DMS114 treated with DMSO at 0.1 percent for 48 hours (cell line): ENCODE data around the gene PPP1CC.
"Not testable (repeated sequence)": the region's sequence is repeated elsewhere in the genome, so short reads cannot be mapped to it uniquely, and the experiment has no call there.

Source experiments
- DNase-seq: peaks from one replicate; lab custom pipeline; 2025; ENCODE audit not compliant: unreplicated experiment; lab: John Stamatoyannopoulos, UW

Gene PPP1CC

DNA sequence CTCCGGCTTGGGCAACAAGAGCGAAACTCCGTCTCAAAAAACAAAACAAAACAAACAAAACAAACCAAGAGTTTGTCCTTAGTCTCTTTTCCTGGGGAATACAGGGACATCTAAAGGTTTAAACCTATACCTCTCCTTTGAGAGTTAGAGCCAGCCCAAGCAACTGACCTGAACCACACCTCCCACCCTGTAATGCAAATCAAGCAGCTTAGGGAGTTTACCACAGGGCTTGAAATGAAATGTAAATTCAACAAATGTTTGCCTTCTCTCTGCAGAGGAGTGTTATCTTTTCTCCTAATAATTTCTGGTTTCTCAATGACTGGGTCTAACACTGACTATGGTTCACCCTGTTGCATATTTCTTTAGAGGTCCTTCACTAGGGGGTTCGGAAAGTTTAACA is 16.7 kb downstream of the PPP1CC start:
- DNase-seq: no peak

DNA sequence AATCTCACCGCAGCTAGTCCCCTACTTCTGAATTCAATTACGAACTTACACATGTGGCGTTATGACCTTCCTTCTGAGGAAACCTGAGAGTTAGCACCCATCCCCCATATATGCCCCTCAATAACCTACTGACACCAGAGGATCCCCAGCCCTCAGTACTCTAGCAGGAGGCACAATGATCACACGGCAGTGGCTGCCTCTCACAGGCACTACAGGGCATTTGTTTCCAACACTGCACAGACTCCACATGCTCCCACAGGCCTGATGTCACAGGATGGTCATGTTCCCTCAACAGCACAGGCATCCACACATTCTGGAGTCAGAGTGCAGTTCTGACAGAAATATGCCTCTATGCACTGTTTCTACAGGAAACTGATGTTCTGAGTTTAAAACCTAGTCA is 17.4 kb downstream of the PPP1CC start:
- no peak for DNase-seq

DNA sequence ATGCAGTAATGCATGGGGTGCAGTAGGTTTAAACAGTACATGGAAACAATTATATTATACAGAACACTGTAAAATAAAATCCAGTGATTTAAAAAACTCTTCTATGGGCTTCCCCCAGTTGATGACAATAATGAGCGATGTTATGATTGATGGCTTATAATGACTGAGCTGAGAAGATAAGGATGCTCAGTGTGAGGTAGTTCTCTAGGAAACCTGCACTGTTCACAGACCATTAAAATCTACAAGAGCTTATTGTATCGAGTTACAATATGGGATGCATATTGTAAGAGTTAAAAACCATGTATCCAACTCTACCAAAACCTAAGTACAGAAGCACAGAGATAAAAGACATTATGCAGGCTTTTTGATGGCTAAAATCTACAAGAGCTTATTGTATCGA is 19.8 kb downstream of the PPP1CC start:
- not testable (repeated sequence) for DNase-seq

DNA sequence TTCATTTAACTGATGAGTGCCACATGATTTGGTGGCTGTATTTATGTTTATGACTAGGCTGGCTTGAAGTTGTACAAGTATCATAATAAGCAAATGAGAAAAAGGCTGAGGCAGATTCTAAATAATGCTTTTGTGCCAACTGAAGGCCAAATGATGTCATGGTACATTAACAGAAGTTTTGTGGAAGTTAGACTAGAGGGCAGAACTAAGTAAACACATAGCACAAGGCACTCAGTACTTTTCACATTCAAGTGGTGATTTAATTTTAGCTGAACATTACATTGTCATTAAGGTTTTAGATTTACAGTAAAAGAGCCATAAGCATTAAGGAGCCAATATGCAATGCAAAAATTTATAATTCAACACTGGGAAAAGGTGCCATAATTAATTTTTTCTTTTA is 21.1 kb downstream of the PPP1CC start:
- DNase-seq: no peak

- no peak for DNase-seq
Measured at GRCh38 chr12:110720516-110720915, 22.2 kb downstream of the PPP1CC start.

- DNase-seq: no peak
Measured at GRCh38 chr12:110718222-110718908, 24.3 kb downstream of the PPP1CC start.

GRCh38 chr12:110717037-110717436 is 25.7 kb downstream of the PPP1CC start:
- no peak for DNase-seq

DNA sequence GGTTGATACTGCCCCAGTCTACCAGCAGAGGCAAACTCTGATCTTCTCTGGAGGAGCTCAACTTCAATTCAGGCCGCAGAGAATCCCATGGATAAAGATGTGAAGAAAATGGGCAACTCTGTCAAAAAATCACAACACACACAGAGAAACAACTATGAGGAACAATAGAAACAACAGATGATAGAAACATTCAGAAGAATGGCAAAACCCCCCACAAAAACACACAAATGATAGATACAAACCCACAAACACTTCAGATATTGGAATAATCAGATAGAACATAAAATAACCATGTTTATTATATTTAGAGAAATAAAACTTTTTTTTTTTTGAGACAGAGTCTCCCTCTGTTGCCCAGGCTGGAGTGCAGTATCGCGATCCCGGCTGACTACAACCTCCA is 33.8 kb downstream of the PPP1CC start:
- DNase-seq: no peak

DNA sequence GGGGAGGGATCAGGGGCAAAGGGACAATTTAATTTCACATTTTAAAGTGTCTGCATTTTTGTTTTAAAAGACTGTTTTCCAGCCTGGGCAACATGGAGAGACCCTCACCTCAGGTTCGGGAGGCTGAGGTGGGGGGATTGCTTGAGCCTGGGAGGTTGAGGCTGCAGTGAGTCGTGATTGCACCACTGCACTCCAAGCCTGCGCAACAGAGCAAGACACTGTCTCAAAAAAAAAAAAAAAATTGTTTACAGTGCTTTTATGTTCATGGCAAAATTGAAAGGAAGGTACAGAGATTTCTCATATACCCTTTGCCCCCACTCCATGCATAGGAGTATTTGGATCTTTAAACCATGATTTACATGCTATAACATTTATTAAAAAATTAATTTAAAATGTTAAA is 37.4 kb downstream of the PPP1CC start:
- no peak for DNase-seq

GRCh38 chr12:110704750-110705149 is 37.9 kb downstream of the PPP1CC start:
- no peak for DNase-seq

GRCh38 chr12:110704231-110704630 is 38.5 kb downstream of the PPP1CC start:
- DNase-seq: no peak

DNA sequence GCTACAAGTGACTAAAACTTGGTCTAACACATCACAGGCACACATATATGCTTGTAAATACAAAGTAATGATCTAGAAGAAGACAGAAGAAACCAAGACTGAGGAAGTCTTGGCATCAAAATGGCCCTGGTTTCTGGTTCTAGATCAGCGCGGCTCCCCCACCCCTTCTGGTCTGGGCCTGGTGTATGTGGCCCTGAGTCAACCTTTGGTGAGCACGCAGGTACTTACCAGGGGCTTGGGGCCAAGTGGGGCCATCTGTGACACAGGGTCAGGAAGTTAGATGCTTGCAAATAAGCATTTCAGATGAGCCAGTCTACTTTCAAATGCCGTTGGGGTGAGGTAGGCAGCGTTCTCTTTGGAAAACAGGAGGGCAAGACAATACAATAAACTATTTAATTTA is 40.6 kb downstream of the PPP1CC start:
- DNase-seq: no peak

GRCh38 chr12:110699591-110700445 is 42.9 kb downstream of the PPP1CC start:
- no peak for DNase-seq

- peak; percentile 69 for DNase-seq
Measured at GRCh38 chr12:110698171-110698902, 44.4 kb downstream of the PPP1CC start.

DNA sequence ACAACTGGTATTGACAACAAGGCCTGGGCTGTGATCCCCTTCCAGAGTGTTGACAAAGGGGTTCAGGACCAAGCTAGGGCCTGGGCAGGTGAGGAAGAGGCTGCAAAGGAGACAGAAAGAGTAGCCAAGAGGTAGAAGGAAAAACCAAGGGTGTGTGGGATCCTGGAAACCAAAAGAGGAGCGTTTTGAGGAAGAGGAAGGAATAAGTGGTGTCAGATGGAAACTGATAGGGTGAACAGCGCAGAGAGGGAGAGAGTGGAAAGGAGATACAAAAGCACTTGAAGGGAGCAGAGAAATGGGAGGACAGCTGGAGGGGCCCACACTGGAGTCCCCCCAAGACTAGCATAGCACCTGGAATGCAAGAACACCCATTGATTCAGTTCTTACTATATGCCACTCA is 45.5 kb downstream of the PPP1CC start:
- DNase-seq: no peak

DNA sequence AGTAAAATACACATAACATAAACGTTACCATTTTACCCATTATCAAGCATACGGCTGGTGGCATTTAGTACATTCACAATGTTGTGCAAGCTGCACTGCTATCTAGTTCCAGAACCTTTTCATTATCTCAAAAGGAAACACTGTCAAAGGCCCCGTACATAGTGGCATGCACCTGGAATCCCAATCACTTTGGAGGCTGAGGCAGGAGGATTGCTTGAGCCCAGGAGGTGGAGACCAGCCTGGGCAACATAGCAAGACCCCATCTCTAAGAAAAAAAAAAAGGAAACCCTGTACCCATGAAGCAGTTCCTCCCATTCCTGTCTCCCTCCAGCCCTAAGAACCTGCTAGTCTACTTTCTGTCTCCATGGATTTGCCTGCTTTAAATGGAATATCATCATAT is 46.4 kb downstream of the PPP1CC start:
- no peak for DNase-seq

GRCh38 chr12:110694330-110694901 is 48.3 kb downstream of the PPP1CC start:
- no peak for DNase-seq

DNA sequence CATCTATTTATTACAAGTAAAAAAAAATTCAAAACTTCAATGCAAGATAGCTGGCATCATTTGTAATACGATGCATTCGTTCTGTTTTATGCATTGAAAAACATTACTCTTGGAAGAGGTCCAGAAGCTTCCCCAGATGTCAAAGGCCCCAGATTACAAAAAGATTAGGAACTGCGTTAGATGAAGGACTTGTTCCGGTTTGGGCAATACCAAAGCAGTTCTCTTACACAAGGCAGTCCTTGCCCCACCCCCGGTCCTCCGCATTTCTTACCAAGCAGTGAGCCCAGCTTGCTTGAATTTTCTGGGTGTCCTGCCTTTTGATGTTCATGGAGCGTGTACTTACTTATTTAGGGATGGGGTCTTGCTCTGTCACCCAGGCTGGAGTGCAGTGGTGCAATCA is 49.0 kb downstream of the PPP1CC start:
- DNase-seq: no peak

DNA sequence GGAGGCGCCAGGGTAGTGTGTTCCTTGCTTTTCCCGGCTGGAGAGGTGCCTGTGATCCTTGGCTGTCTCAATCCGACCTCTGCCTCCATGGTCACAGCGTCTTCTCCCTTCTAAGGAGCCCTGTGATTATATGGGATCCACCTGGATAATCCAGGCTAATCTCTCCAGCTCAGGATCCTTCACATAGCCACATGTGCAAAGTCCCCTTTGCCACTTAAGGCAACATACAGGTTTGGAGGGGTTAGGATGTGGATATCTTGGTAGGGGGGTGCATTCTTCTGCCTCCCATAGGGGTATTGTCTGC is 52.6 kb downstream of the PPP1CC start:
- no peak for DNase-seq

DNA sequence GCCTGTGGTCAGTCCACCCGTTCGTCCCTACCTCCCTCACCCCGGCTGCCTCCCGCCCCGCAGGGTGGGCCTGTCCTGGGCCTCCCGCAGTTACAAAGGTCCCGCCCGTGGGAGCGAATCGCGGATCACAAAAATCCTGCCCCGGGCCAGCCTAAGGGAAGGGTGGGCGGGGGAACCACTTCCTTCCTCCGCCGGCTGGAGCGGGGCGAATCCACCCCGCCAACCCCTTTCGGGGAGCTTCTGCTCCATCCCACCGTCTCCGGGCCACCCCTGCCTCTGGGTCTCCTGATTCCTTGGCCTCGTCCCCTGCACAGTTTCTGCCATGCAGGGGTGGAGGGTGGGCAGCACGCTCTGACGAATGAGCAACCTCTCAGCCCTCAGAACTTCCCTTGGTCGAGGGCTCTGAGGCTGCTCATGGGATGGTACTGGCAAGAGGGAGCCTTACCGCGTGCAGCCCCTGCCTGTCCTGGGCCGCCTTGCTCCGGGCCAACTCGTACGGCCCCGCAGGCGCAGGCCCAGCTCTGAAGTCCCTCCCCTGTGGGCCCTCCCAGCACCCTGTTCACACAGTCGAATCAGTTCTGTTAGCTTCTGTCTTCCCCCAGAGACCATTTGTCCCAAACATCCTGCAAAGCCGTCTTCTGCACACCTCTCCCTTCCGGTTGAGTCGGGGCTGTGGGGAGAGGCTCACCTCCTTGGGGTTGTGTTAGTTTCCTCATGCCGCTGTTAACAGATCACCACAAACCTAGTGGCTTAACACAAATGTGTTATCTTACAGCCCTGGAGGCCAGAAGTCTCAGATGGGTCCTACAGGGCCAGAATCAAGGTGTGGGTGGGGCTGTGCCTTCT is 53.2 kb downstream of the PPP1CC start:
- no peak for DNase-seq
